Thyroid gland (tissue), 4 donors: ENCODE results near the gene HCN2. TPM values are rescaled to one million over a fixed set of nuclear protein-coding genes. Genes with fewer than 3 reads are reported as not detected.

Source experiments
- DNase-seq, 2 donors: peaks; one replicate each; pipeline ENCODE4 v3.0.0-alpha.2; 2019
- H3K27ac ChIP-seq, 3 donors: fragments of 200-600 bp; sonication (generic); 1 replicate in 2 of 3; 2 replicates in 1 of 3; pipeline ENCODE4 v1.5.1; 2016 to 2019; ENCODE audit warnings: mild to moderate bottlenecking in 1 of 3, moderate library complexity in 1 of 3
- H3K27me3 ChIP-seq: fragments of 200-600 bp; sonication (generic); one replicate; pipeline ENCODE4 v1.5.1; 2019
- H3K36me3 ChIP-seq, 2 donors: fragments of 200-600 bp; sonication (generic); one replicate each; pipeline ENCODE4 v1.5.1; 2016 to 2019
- H3K4me1 ChIP-seq, 2 donors: fragments of 200-600 bp; sonication (generic); one replicate each; pipeline ENCODE4 v1.5.1; 2017 to 2019
- H3K4me3 ChIP-seq, 3 donors: fragments of 200-600 bp; sonication (generic); replicated peaks in 1 of 3; 1 replicate in 2 of 3; 2 replicates in 1 of 3; pipeline ENCODE4 v1.5.1; 2016; ENCODE audit warnings: mild to moderate bottlenecking in 1 of 3
- H3K9me3 ChIP-seq: fragments of 200-600 bp; sonication (generic); one replicate; pipeline ENCODE4 v1.5.1; 2017
- CTCF ChIP-seq, 6 experiments: fragments of 200-600 bp in 3 of 6; fragments of 450-650 bp in 3 of 6; sonication (generic) in 3 of 6; IDR thresholded peaks; one replicate each; pipeline ENCODE4 v1.5.1; 2016 to 2019; ENCODE audit warnings: antibody characterized with exemption in 6 of 6, mild to moderate bottlenecking in 2 of 6, inconsistent platforms in 1 of 6, moderate library complexity in 1 of 6
- POLR2A ChIP-seq, 2 donors: fragments of 450-650 bp; IDR thresholded peaks; one replicate each; pipeline ENCODE4 v1.6.1; 2017; ENCODE audit warnings: antibody characterized with exemption in 2 of 2, mild to moderate bottlenecking in 2 of 2, moderate library complexity in 1 of 2
- WGBS, 2 donors: methylation state at CpG; one replicate each; pipeline ENCODE4 v1.1.5; 2017; 5-methylcytosine and 5-hydroxymethylcytosine counted together
- intact Hi-C: fragments of 100-400 bp; cut with DNase I; formaldehyde crosslinking; loops from one replicate; pipeline ENCODE4 v1.15.1; 2023
- total RNA-seq, 4 donors: library from RNA; depleted of rRNA; stranded (reverse); fragments of >200 nt; gene quantifications; one replicate each; pipeline ENCODE4 v1.2.3, GENCODE V29; 2016

Gene HCN2
- not detected for total RNA-seq

DNA sequence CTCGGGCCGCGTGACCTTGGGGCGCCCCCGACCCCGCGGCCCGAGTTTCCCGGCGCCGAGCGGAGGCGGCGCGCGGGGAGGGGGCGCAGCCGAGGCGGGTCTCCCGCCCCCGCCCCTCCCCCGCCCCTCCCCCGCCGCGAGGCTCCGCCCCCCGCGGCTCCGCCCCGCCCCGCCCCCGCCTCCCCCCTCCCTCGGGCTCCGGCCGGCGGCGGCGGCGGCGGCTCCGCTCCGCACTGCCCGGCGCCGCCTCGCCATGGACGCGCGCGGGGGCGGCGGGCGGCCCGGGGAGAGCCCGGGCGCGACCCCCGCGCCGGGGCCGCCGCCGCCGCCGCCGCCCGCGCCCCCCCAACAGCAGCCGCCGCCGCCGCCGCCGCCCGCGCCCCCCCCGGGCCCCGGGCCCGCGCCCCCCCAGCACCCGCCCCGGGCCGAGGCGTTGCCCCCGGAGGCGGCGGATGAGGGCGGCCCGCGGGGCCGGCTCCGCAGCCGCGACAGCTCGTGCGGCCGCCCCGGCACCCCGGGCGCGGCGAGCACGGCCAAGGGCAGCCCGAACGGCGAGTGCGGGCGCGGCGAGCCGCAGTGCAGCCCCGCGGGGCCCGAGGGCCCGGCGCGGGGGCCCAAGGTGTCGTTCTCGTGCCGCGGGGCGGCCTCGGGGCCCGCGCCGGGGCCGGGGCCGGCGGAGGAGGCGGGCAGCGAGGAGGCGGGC, at the start of gene HCN2:
TSS of gene HCN2 (plus strand) at position 189 of the 703 bp plus-strand sequence. CDS start at position 254, 65 bp downstream.
- TF ChIP-seq POLR2A (IDR thresholded peaks at IDR 0.05), result no peak
- no peak for TF ChIP-seq CTCF (IDR thresholded peaks at IDR 0.05)
- DNase-seq, result no peak
- intact Hi-C loops, result no loop called here
- Histone ChIP-seq H3K9me3 (no peaks in the 10 kb centered on the region), H3K4me3 (no peak within 1 kb of the TSS), H3K36me3 (no peaks in the 10 kb centered on the region), H3K27ac (no peak within 1 kb of the TSS), H3K27me3 (peaks cover 20% of the 10 kb centered on the region), H3K4me1 (peaks cover 0 to 16% of the 10 kb centered on the region in 2 donors)
- WGBS, 2 donors, result no CpG with 5 or more reads among the region's 132 CpGs

- Histone ChIP-seq H3K27ac (no peak overlapping the region), H3K4me3 (no peak overlapping the region), H3K27me3 (no peaks in the 10 kb centered on the region), H3K36me3 (peaks cover 30 to 42% of the 10 kb centered on the region in 2 donors), H3K9me3 (no peaks in the 10 kb centered on the region), H3K4me1 (no peaks in the 10 kb centered on the region)
- TF ChIP-seq POLR2A (IDR thresholded peaks at IDR 0.05) (no peak), CTCF (IDR thresholded peaks at IDR 0.05) (no peak)
- 93 to 94% methylated on average over 51 of the region's 51 CpGs for WGBS, 2 donors
- DNase-seq, result no peak
- intact Hi-C loops, result no loop called here
These were observed 48.6 kb upstream of the HCN2 start for GRCh38 chr19:540867-541637.

GRCh38 chr19:541699-542098, 48.0 kb upstream of the HCN2 start:
- TF ChIP-seq POLR2A (IDR thresholded peaks at IDR 0.05) (no peak), CTCF (IDR thresholded peaks at IDR 0.05) (no peak)
- 89 to 96% methylated on average over 10 to 25 of the region's 26 CpGs for WGBS, 2 donors
- no peaks in the 10 kb centered on the region for H3K4me1 ChIP-seq
- intact Hi-C loops, result no loop called here
- H3K27ac ChIP-seq, result no peak overlapping the region
- H3K27me3 ChIP-seq, result no peaks in the 10 kb centered on the region
- peaks cover 23 to 36% of the 10 kb centered on the region in 2 donors for H3K36me3 ChIP-seq
- no peak overlapping the region for H3K4me3 ChIP-seq
- DNase-seq, result no peak
- no peaks in the 10 kb centered on the region for H3K9me3 ChIP-seq

DNA sequence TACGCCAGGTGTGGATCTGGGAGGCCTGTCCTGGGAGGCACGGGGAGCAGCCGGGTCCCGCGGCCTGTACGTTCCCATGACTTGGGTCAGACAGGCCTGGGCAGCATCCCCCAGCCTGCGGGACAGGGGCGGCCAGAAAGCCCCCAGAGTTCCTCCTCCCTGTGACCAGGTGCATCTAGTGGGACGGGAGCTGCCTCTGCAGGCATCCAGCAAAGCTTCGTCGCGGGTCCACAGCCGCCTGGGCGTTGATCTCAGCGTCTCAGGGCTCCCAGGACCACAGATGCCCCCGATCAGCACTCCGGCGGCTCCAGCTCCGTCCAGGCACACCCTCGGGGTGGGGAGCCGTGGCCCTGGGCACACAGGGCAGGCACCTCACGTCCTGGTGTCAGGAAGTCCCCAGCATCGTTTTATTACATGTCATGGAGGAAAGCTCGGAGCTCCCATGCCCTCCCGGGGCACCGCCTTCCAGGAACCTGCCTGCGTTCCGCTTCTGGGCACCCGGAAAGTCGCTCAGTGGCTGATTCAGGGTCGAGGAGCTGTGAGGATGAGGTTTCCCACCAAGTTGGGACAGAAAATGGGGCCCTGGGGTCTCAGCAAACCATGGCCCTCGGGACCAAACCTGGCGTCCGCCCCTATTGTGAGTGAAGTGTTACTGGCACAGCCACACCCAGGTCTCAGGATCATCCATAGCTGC, 47.4 kb upstream of the HCN2 start:
- WGBS, 2 donors, result 87 to 100% methylated on average over 5 to 13 of the region's 34 CpGs
- intact Hi-C loops, result no loop called here
- H3K36me3 ChIP-seq, result peaks cover 18 to 31% of the 10 kb centered on the region in 2 donors
- no peaks in the 10 kb centered on the region for H3K4me1 ChIP-seq
- no peak overlapping the region for H3K4me3 ChIP-seq
- no peaks in the 10 kb centered on the region for H3K27me3 ChIP-seq
- DNase-seq, result no peak
- TF ChIP-seq POLR2A (IDR thresholded peaks at IDR 0.05), result no peak
- TF ChIP-seq CTCF (IDR thresholded peaks at IDR 0.05), result no peak
- no peaks in the 10 kb centered on the region for H3K9me3 ChIP-seq
- no peak overlapping the region for H3K27ac ChIP-seq
